Astrocyte of the cerebellum (primary cell): ENCODE results near the gene CDK14.
"Not testable (repeated sequence)": the region's sequence is repeated elsewhere in the genome, so short reads cannot be mapped to it uniquely, and the experiment has no call there.

Experiments used
- DNase-seq: peaks from one replicate; pipeline ENCODE4 v3.0.0-alpha.2; 2011; ENCODE audit warnings: low read depth
- H3K4me3 ChIP-seq: 2 replicates; pipeline ENCODE4 v1.5.1; 2011; ENCODE audit warnings: mild to moderate bottlenecking, low read depth, low read length, moderate library complexity
- CTCF ChIP-seq: IDR thresholded peaks from 2 replicates; pipeline ENCODE4 v1.5.1; 2012; ENCODE audit warnings: low read length, low read depth, moderate library complexity, mild to moderate bottlenecking; ENCODE audit errors: missing control alignments
- in situ Hi-C: cut with HindIII; loops from 2 replicates; pipeline ENCODE4 v1.10.0; 2017; ENCODE audit warnings: low sequenced_read_pairs

Gene CDK14

GRCh38 chr7:90749262-90749661, 153.1 kb downstream of the CDK14 start:
- in situ Hi-C loops, result no loop called here
- TF ChIP-seq CTCF, result no peak
- H3K4me3 ChIP-seq, result no peak overlapping the region
- DNase-seq, result no peak

- in situ Hi-C loops, result no loop called here
- peak; percentile 29 for TF ChIP-seq CTCF
- no peak overlapping the region for H3K4me3 ChIP-seq
- DNase-seq, result no peak
Measured at GRCh38 chr7:90749774-90750173, 153.7 kb downstream of the CDK14 start.

GRCh38 chr7:90751595-90751994, 155.5 kb downstream of the CDK14 start:
- TF ChIP-seq CTCF, result no peak
- in situ Hi-C loops, result no loop called here

GRCh38 chr7:90752051-90752450, 155.9 kb downstream of the CDK14 start:
- no peak for DNase-seq
- no peak for TF ChIP-seq CTCF
- in situ Hi-C loops, result no loop called here
- no peak overlapping the region for H3K4me3 ChIP-seq

More at GRCh38 chr7:90751595-90751994, 155.5 kb downstream of the CDK14 start:
- no peak for DNase-seq
- H3K4me3 ChIP-seq, result no peak overlapping the region

- no peak for DNase-seq
- no peak for TF ChIP-seq CTCF
- H3K4me3 ChIP-seq, result no peak overlapping the region
- in situ Hi-C loops, result loop anchor here (5.0 kb wide), 1 partner anchor 38 kb away; no protein-coding TSS in a partner anchor
Measured at GRCh38 chr7:90755041-90755440, 158.9 kb downstream of the CDK14 start.

- H3K4me3 ChIP-seq, result no peak overlapping the region
Measured at GRCh38 chr7:90756366-90756765, 160.2 kb downstream of the CDK14 start.

GRCh38 chr7:90757565-90757950, 161.4 kb downstream of the CDK14 start:
- H3K4me3 ChIP-seq, DNase-seq: not testable (repeated sequence)
- in situ Hi-C loops, result loop anchor here (5.0 kb wide), 1 partner anchor 40 kb away; no protein-coding TSS in a partner anchor

More at GRCh38 chr7:90756366-90756765, 160.2 kb downstream of the CDK14 start:
- TF ChIP-seq CTCF, result no peak
- no peak for DNase-seq
- in situ Hi-C loops, result loop anchor here (5.0 kb wide), 1 partner anchor 39 kb away; no protein-coding TSS in a partner anchor
